OCI-LY3 (cell line): Measurements from ENCODE around the gene C2orf42.
"Not testable (repeated sequence)": the region's sequence is repeated elsewhere in the genome, so short reads cannot be mapped to it uniquely, and the experiment has no call there.

Experiments
- H2AFZ ChIP-seq: fragments of 200-600, 300-600 bp; shearing (Covaris generic); 2 replicates; pipeline ENCODE4 v1.6.0; 2014; ENCODE audit warnings: antibody characterized with exemption, low read depth, low read length
- H3K27ac ChIP-seq: fragments of 200-600, 300-600 bp; sonication (generic); 2 replicates; pipeline ENCODE4 v1.5.1; 2014; ENCODE audit warnings: mild to moderate bottlenecking, low read length, moderate library complexity, mixed read lengths
- H3K27me3 ChIP-seq: fragments of 200-600, 300-600 bp; sonication (generic); 2 replicates; pipeline ENCODE4 v1.6.1; 2014; ENCODE audit warnings: low read depth, low read length, mixed read lengths
- H3K36me3 ChIP-seq: fragments of 200-600, 300-600 bp; sonication (generic); replicated peaks from 2 replicates; pipeline ENCODE3; 2014; ENCODE audit warnings: low read depth, low read length, mixed read lengths
- H3K4me1 ChIP-seq: fragments of 300-600, 200-600 bp; sonication (generic); 2 replicates; pipeline ENCODE4 v1.6.1; 2014; ENCODE audit warnings: low read length, mixed read lengths
- H3K4me2 ChIP-seq: fragments of 200-600, 300-600 bp; sonication (generic); 2 replicates; pipeline ENCODE4 v1.6.1; 2014; ENCODE audit warnings: low read length, mixed read lengths
- H3K4me3 ChIP-seq: fragments of 300-600, 200-600 bp; sonication (generic); 2 replicates; pipeline ENCODE4 v1.5.1; 2014; ENCODE audit warnings: antibody characterized with exemption, mild to moderate bottlenecking, low read length, moderate library complexity
- H3K79me2 ChIP-seq: fragments of 300-600, 200-600 bp; shearing (Covaris generic); 2 replicates; pipeline ENCODE4 v1.6.1; 2014; ENCODE audit warnings: mild to moderate bottlenecking, low read length, mixed read lengths
- H3K9ac ChIP-seq: fragments of 300-600, 200-600 bp; shearing (Covaris generic); 2 replicates; pipeline ENCODE4 v1.6.0; 2014; ENCODE audit warnings: mild to moderate bottlenecking, low read length, moderate library complexity
- H3K9me3 ChIP-seq: fragments of 200-600, 300-600 bp; shearing (Covaris generic); 2 replicates; pipeline ENCODE4 v1.6.1; 2014; ENCODE audit warnings: low read length, mixed read lengths; ENCODE audit not compliant: insufficient read depth
- H4K20me1 ChIP-seq: fragments of 200-600, 300-600 bp; sonication (generic); 2 replicates; pipeline ENCODE4 v1.6.1; 2016; ENCODE audit warnings: low read length, mixed read lengths; ENCODE audit not compliant: insufficient read depth
- EZH2phosphoT487 ChIP-seq: fragments of 200-600 bp; shearing (Covaris generic); IDR thresholded peaks from 2 replicates; pipeline ENCODE4 v1.6.1; 2018; ENCODE audit warnings: antibody characterized with exemption, mixed run types, low read depth
- TF ChIP-seq, protein P1 (sequence below): fragments of 200-600, 300-600 bp; sonication (generic); IDR thresholded peaks from 2 replicates; pipeline ENCODE4 v1.5.1; 2014; ENCODE audit warnings: antibody characterized with exemption, low read length, low read depth

The C2orf42 gene

DNA sequence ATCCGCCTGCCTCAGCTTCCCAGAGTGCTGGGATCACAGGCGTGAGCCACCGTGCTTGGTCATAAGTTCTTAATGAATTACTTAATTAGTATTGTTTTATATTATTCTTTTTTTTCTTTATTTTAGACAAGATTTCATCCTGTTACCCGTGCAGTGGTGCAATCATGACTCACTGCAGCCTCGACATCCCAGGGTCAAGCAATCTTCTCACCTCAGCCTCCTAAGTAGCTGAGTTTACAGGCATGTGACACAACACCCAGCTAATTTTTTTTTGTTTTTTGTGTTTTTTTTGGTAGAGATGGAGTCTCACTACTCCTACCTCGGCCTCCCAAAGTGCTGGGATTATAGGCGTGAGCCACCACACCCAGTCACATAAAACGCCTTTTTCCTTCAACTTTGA, 17.3 kb downstream of the C2orf42 start:
- Histone ChIP-seq H3K9me3 (no peaks in the 10 kb centered on the region), H2AFZ (no peak overlapping the region), H3K79me2 (no peaks in the 10 kb centered on the region), H3K9ac (no peak overlapping the region), H3K4me1 (no peaks in the 10 kb centered on the region), H3K4me3 (no peak overlapping the region), H3K27ac (no peak overlapping the region), H4K20me1 (no peaks in the 10 kb centered on the region), H3K27me3 (no peaks in the 10 kb centered on the region), H3K36me3 (peaks cover 3% of the 10 kb centered on the region), H3K4me2 (no peak overlapping the region)
- no peak for TF ChIP-seq EZH2phosphoT487
- TF ChIP-seq, protein P1, sequence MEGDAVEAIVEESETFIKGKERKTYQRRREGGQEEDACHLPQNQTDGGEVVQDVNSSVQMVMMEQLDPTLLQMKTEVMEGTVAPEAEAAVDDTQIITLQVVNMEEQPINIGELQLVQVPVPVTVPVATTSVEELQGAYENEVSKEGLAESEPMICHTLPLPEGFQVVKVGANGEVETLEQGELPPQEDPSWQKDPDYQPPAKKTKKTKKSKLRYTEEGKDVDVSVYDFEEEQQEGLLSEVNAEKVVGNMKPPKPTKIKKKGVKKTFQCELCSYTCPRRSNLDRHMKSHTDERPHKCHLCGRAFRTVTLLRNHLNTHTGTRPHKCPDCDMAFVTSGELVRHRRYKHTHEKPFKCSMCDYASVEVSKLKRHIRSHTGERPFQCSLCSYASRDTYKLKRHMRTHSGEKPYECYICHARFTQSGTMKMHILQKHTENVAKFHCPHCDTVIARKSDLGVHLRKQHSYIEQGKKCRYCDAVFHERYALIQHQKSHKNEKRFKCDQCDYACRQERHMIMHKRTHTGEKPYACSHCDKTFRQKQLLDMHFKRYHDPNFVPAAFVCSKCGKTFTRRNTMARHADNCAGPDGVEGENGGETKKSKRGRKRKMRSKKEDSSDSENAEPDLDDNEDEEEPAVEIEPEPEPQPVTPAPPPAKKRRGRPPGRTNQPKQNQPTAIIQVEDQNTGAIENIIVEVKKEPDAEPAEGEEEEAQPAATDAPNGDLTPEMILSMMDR = no peak

DNA sequence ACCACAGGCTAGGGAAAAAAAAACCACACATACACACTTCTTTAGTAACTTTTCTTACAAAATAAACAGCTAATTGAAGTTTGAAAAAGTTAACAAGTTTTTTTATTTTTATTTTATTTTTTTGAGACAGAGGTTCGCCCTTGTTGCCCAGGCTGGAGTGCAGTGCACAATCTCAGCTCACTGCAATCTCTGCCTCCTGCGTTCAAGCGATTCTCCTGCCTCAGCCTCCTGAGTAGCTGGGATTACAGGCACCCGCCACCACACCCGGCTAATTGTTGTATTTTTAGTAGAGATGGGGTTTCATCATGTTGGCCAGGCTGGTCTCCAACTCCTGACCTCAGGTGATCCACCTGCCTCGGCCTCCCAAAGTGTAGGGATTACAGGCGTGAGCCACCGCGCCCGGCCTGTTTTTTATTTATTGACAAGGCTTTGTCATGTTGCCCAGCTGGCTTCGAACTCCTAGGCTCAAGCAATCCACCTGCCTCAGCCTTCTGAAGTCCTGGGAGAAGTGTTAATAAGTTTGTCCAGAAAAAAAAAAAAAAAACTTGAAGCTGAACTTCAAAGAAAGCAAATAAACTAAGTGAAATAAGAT, 21.1 kb downstream of the C2orf42 start:
- H3K4me3 ChIP-seq, H2AFZ ChIP-seq, H3K79me2 ChIP-seq, H4K20me1 ChIP-seq, H3K4me2 ChIP-seq, H3K36me3 ChIP-seq, H3K27me3 ChIP-seq, H3K9ac ChIP-seq, H3K27ac ChIP-seq, H3K4me1 ChIP-seq, H3K9me3 ChIP-seq: not testable (repeated sequence)

GRCh38 chr2:70161069-70161534, 29.7 kb downstream of the C2orf42 start:
- Histone ChIP-seq H2AFZ (no peak overlapping the region), H4K20me1 (no peaks in the 10 kb centered on the region), H3K4me2 (peak overlapping the region; percentile 64), H3K27me3 (no peaks in the 10 kb centered on the region), H3K9ac (peak overlapping the region; percentile 28), H3K27ac (peak overlapping the region; percentile 62), H3K36me3 (peaks cover 2% of the 10 kb centered on the region), H3K4me1 (peaks cover 26% of the 10 kb centered on the region), H3K4me3 (peak overlapping the region; percentile 41), H3K79me2 (no peaks in the 10 kb centered on the region), H3K9me3 (no peaks in the 10 kb centered on the region)
- no peak for TF ChIP-seq EZH2phosphoT487
- TF ChIP-seq, protein P1 = no peak

GRCh38 chr2:70160545-70160944, 30.3 kb downstream of the C2orf42 start:
- Histone ChIP-seq H3K4me2 (peak overlapping the region; percentile 64), H3K79me2 (no peaks in the 10 kb centered on the region), H3K4me3 (peak overlapping the region; percentile 41), H3K4me1 (peaks cover 26% of the 10 kb centered on the region), H3K27me3 (no peaks in the 10 kb centered on the region), H3K36me3 (peaks cover 2% of the 10 kb centered on the region), H3K27ac (peak overlapping the region; percentile 62), H3K9me3 (no peaks in the 10 kb centered on the region), H2AFZ (peak overlapping the region; percentile 28; the same call in 1 of the 2 replicates), H3K9ac (peak overlapping the region; percentile 28), H4K20me1 (no peaks in the 10 kb centered on the region)
- TF ChIP-seq, protein P1 = no peak
- TF ChIP-seq EZH2phosphoT487 = no peak

GRCh38 chr2:70149130-70149686, 41.6 kb downstream of the C2orf42 start:
- not testable (repeated sequence) for H3K4me2 ChIP-seq, H3K27ac ChIP-seq, H3K36me3 ChIP-seq, H4K20me1 ChIP-seq, H3K79me2 ChIP-seq, H2AFZ ChIP-seq, H3K4me3 ChIP-seq, H3K9me3 ChIP-seq, H3K27me3 ChIP-seq, H3K9ac ChIP-seq
- peaks cover 22% of the 10 kb centered on the region for H3K4me1 ChIP-seq

- H3K27ac ChIP-seq, H3K4me3 ChIP-seq, H3K9me3 ChIP-seq, H3K36me3 ChIP-seq, H3K9ac ChIP-seq, H2AFZ ChIP-seq, H3K79me2 ChIP-seq, H3K4me2 ChIP-seq, H4K20me1 ChIP-seq, H3K27me3 ChIP-seq: not testable (repeated sequence)
- peaks cover 27% of the 10 kb centered on the region for H3K4me1 ChIP-seq
These were observed 42.5 kb downstream of the C2orf42 start for GRCh38 chr2:70148211-70148760.
